HEK293 (cell line): Measurements from ENCODE around the gene MAPRE3.

Experiments
- CTCF ChIA-PET: fragments of 350-600 bp; formaldehyde crosslinking; extraction: SDS; loops from one replicate; lab custom pipeline; 2021; ENCODE audit warnings: antibody characterized with exemption; lab: Yijun Ruan, JAX
- POLR2A ChIA-PET: fragments of 300-600 bp; formaldehyde crosslinking; extraction: SDS; loops from one replicate; lab custom pipeline; 2020; ENCODE audit warnings: antibody characterized with exemption, inconsistent platforms; lab: Yijun Ruan, JAX
- H3K27ac ChIP-seq: fragments of 200-500 bp; sonication (Bioruptor generic); 2 replicates; pipeline ENCODE4 v1.5.1; 2014; ENCODE audit warnings: low read depth, low read length, control low read depth, inconsistent platforms; ENCODE audit errors: extremely low read depth
- H3K36me3 ChIP-seq, 2 experiments: fragments of 200-500 bp in 1 of 2; sonication (Bioruptor generic) in 1 of 2; 1 replicate in 1 of 2; 2 replicates in 1 of 2; pipeline ENCODE4 v1.5.1; 2014 to 2017; ENCODE audit warnings: inconsistent platforms in 2 of 2, low read length in 2 of 2; ENCODE audit not compliant: control insufficient read depth in 2 of 2, insufficient read depth in 1 of 2
- H3K4me1 ChIP-seq: fragments of 200-500 bp; sonication (Bioruptor generic); 2 replicates; pipeline ENCODE4 v1.5.1; 2014; ENCODE audit warnings: mild to moderate bottlenecking, low read length, inconsistent platforms; ENCODE audit not compliant: control insufficient read depth, insufficient read depth
- H3K4me3 ChIP-seq: 2 replicates; pipeline ENCODE4 v1.5.1; 2011; ENCODE audit warnings: low read depth, mild to moderate bottlenecking, control low read depth, low read length, moderate library complexity
- H3K9me3 ChIP-seq: fragments of 200-500 bp; sonication (Bioruptor generic); 2 replicates; pipeline ENCODE4 v1.5.1; 2014; ENCODE audit warnings: low read depth, low read length, inconsistent platforms; ENCODE audit not compliant: control insufficient read depth, insufficient read depth
- EGR2 ChIP-seq: fragments of 450-650 bp; formaldehyde crosslinking; IDR thresholded peaks from 2 replicates; pipeline ENCODE4 v1.5.1; 2016; ENCODE audit warnings: low read depth, missing biosample characterization, missing genetic modification characterization
- GFI1B ChIP-seq: fragments of 450-650 bp; formaldehyde crosslinking; IDR thresholded peaks from 2 replicates; pipeline ENCODE4 v1.5.1; 2016; ENCODE audit warnings: missing biosample characterization, missing genetic modification characterization
- HOXA7 ChIP-seq: sonication (generic); formaldehyde crosslinking; IDR thresholded peaks from 2 replicates; pipeline ENCODE4 v1.8.1; 2022; ENCODE audit warnings: missing genetic modification reagents, borderline replicate concordance
- PRDM4 ChIP-seq: fragments of 450-650 bp; formaldehyde crosslinking; IDR thresholded peaks from 2 replicates; pipeline ENCODE4 v1.5.1; 2017; ENCODE audit warnings: missing biosample characterization, missing genetic modification characterization
- SP7 ChIP-seq: fragments of 450-650 bp; formaldehyde crosslinking; IDR thresholded peaks from 2 replicates; pipeline ENCODE4 v1.5.1; 2016; ENCODE audit warnings: missing biosample characterization, missing genetic modification characterization
- YY1 ChIP-seq: fragments of 450-650 bp; formaldehyde crosslinking; IDR thresholded peaks from 2 replicates; pipeline ENCODE4 v1.5.1; 2018; ENCODE audit warnings: missing biosample characterization, missing genetic modification characterization
- ZBTB11 ChIP-seq: fragments of 450-650 bp; formaldehyde crosslinking; conservative IDR thresholded peaks from 2 replicates; pipeline ENCODE4 v1.5.1; 2016; ENCODE audit warnings: low read depth, missing biosample characterization, missing genetic modification characterization
- ZBTB21 ChIP-seq: fragments of 450-650 bp; formaldehyde crosslinking; IDR thresholded peaks from 2 replicates; pipeline ENCODE4 v1.5.1; 2017; ENCODE audit warnings: missing biosample characterization, missing genetic modification characterization
- ZIC2 ChIP-seq: fragments of 450-650 bp; formaldehyde crosslinking; IDR thresholded peaks from 2 replicates; pipeline ENCODE4 v1.5.1; 2016; ENCODE audit warnings: missing biosample characterization, missing genetic modification characterization
- ZNF10 ChIP-seq: fragments of 450-650 bp; formaldehyde crosslinking; IDR thresholded peaks from 2 replicates; pipeline ENCODE4 v1.5.1; 2017; ENCODE audit warnings: missing biosample characterization, missing genetic modification characterization
- ZNF132 ChIP-seq: fragments of 450-650 bp; formaldehyde crosslinking; IDR thresholded peaks from 2 replicates; pipeline ENCODE4 v1.5.1; 2017; ENCODE audit warnings: missing biosample characterization, missing genetic modification characterization, borderline replicate concordance
- ZNF140 ChIP-seq: fragments of 450-650 bp; formaldehyde crosslinking; IDR thresholded peaks from 2 replicates; pipeline ENCODE4 v1.5.1; 2016; ENCODE audit warnings: missing biosample characterization, missing genetic modification characterization
- ZNF148 ChIP-seq: fragments of 450-650 bp; formaldehyde crosslinking; IDR thresholded peaks from 2 replicates; pipeline ENCODE4 v1.5.0; 2017; ENCODE audit warnings: missing biosample characterization, missing genetic modification characterization, borderline replicate concordance
- ZNF174 ChIP-seq: fragments of 450-650 bp; formaldehyde crosslinking; IDR thresholded peaks from 2 replicates; pipeline ENCODE4 v1.5.0; 2017; ENCODE audit warnings: missing biosample characterization, mild to moderate bottlenecking, missing genetic modification characterization
- ZNF248 ChIP-seq: fragments of 450-650 bp; formaldehyde crosslinking; IDR thresholded peaks from 2 replicates; pipeline ENCODE4 v1.5.1; 2017; ENCODE audit warnings: missing biosample characterization, missing genetic modification characterization
- ZNF37A ChIP-seq: fragments of 450-650 bp; IDR thresholded peaks from 2 replicates; pipeline ENCODE4 v1.5.1; 2018; ENCODE audit warnings: missing biosample characterization, missing genetic modification characterization
- ZNF394 ChIP-seq: fragments of 450-650 bp; formaldehyde crosslinking; IDR thresholded peaks from 2 replicates; pipeline ENCODE4 v1.5.1; 2016; ENCODE audit warnings: missing biosample characterization, missing genetic modification characterization, mild to moderate bottlenecking, moderate library complexity, borderline replicate concordance
- ZNF449 ChIP-seq: fragments of 450-650 bp; formaldehyde crosslinking; IDR thresholded peaks from 2 replicates; pipeline ENCODE4 v1.5.1; 2017; ENCODE audit warnings: missing biosample characterization, mild to moderate bottlenecking, missing genetic modification characterization, moderate library complexity
- ZNF521 ChIP-seq: fragments of 450-650 bp; formaldehyde crosslinking; IDR thresholded peaks from 2 replicates; pipeline ENCODE4 v1.5.1; 2017; ENCODE audit warnings: missing biosample characterization, mild to moderate bottlenecking, missing genetic modification characterization
- ZNF558 ChIP-seq: fragments of 450-650 bp; formaldehyde crosslinking; IDR thresholded peaks from 2 replicates; pipeline ENCODE4 v1.5.1; 2016; ENCODE audit warnings: missing biosample characterization, missing genetic modification characterization
- ZNF621 ChIP-seq: fragments of 450-650 bp; formaldehyde crosslinking; IDR thresholded peaks from 2 replicates; pipeline ENCODE4 v1.5.1; 2017; ENCODE audit warnings: missing biosample characterization, missing genetic modification characterization
- ZNF623 ChIP-seq: fragments of 450-650 bp; formaldehyde crosslinking; IDR thresholded peaks from 2 replicates; pipeline ENCODE4 v1.5.1; 2016; ENCODE audit warnings: missing biosample characterization, missing genetic modification characterization
- ZNF624 ChIP-seq: fragments of 450-650 bp; formaldehyde crosslinking; IDR thresholded peaks from 2 replicates; pipeline ENCODE4 v1.5.1; 2017; ENCODE audit warnings: missing biosample characterization, missing genetic modification characterization

Gene MAPRE3

GRCh38 chr2:27053321-27053720 is 82.9 kb downstream of the MAPRE3 start:
- Histone ChIP-seq H3K4me3 (no peak overlapping the region), H3K9me3 (no peaks in the 10 kb centered on the region), H3K4me1 (peaks cover 4% of the 10 kb centered on the region), H3K36me3 (peaks cover 17 to 56% of the 10 kb centered on the region in 2 experiments), H3K27ac (no peak overlapping the region)
- POLR2A ChIA-PET: no interaction called here
- no peak for TF ChIP-seq ZNF37A (tag by site-specific recombination)
- no peak for TF ChIP-seq ZNF140 (tag by site-specific recombination)
- no peak for TF ChIP-seq SP7
- TF ChIP-seq HOXA7 (CRISPR knock-in tag): no peak
- no peak for TF ChIP-seq EGR2 (tag by site-specific recombination)
- TF ChIP-seq PRDM4 (tag by site-specific recombination): no peak
- no peak for TF ChIP-seq ZNF394
- no peak for TF ChIP-seq GFI1B (tag by site-specific recombination)
- TF ChIP-seq ZNF521 (tag by site-specific recombination): no peak
- CTCF ChIA-PET: interaction anchor here (0.9 to 2.0 kb wide), 2 partner anchors 20 to 28 kb away, joined by 3 to 7 read pairs; no protein-coding TSS in a partner anchor

- POLR2A ChIA-PET: no interaction called here
- Histone ChIP-seq H3K4me3 (no peak overlapping the region), H3K27ac (no peak overlapping the region), H3K4me1 (peaks cover 4% of the 10 kb centered on the region), H3K36me3 (peaks cover 17 to 61% of the 10 kb centered on the region in 2 experiments), H3K9me3 (no peaks in the 10 kb centered on the region)
- CTCF ChIA-PET: no interaction called here
- TF ChIP-seq ZNF558 (no peak), ZNF10 (tag by site-specific recombination) (no peak), ZNF248 (tag by site-specific recombination) (no peak), ZNF132 (tag by site-specific recombination) (no peak), ZNF148 (tag by site-specific recombination) (no peak)
Observed at GRCh38 chr2:27053776-27054175, 83.3 kb downstream of the MAPRE3 start.

GRCh38 chr2:27054721-27055120 is 84.3 kb downstream of the MAPRE3 start:
- H3K4me1 ChIP-seq: peaks cover under 1% of the 10 kb centered on the region; the same call in 1 of the 2 replicates
- no peak overlapping the region for H3K27ac ChIP-seq
- ChIA-PET POLR2A (interaction anchor here (0.6 to 2.8 kb wide), 3 partner anchors 10 to 17 kb away, joined by 3 to 10 read pairs (median 9); partner anchors contain the start of gene OST4), CTCF (interaction anchor here (0.7 kb wide), 1 partner anchor 132 kb away, joined by 3 read pairs; no protein-coding TSS in a partner anchor)
- H3K36me3 ChIP-seq: peaks cover 17 to 70% of the 10 kb centered on the region in 2 experiments
- no peaks in the 10 kb centered on the region for H3K9me3 ChIP-seq
- no peak overlapping the region for H3K4me3 ChIP-seq
- TF ChIP-seq YY1 (tag by site-specific recombination) (no peak), ZBTB11 (tag by site-specific recombination) (no peak), ZIC2 (tag by site-specific recombination) (no peak), ZBTB21 (no peak), ZNF621 (no peak), ZNF449 (tag by site-specific recombination) (no peak), ZNF174 (no peak), ZNF624 (tag by site-specific recombination) (no peak), ZNF623 (tag by site-specific recombination) (no peak)
